ENCODE data around the gene ARHGAP27. TPM values are rescaled to one million over a fixed set of nuclear protein-coding genes. Genes with fewer than 3 reads are reported as not detected.
A peak's percentile ranks its signal among the peaks of the same experiment; 100 is the strongest.

The ARHGAP27 gene
- total RNA-seq, 1 donor from 2014 or later, result 155 TPM

GRCh38 chr17:45428050-45428617 lies 4.5 kb downstream of the ARHGAP27 start:
- H3K4me3 Mint-ChIP-seq (ENCODE audit: unreplicated experiment), result peak overlapping the region; percentile 89
- H3K27ac Mint-ChIP-seq (ENCODE audit: unreplicated experiment), result peak overlapping the region; percentile 37
- H3K27me3 Mint-ChIP-seq (ENCODE audit: unreplicated experiment), result peaks cover 27% of the 10 kb centered on the region
- H3K36me3 Mint-ChIP-seq (ENCODE audit: low read depth, unreplicated experiment), result peaks cover 31% of the 10 kb centered on the region
- peak; percentile 100 for TF ChIP-seq CTCF (IDR thresholded peaks at IDR 0.05; ENCODE audit: unreplicated experiment)
- peaks cover 42% of the 10 kb centered on the region for H3K4me1 Mint-ChIP-seq (ENCODE audit: unreplicated experiment)
- no peaks in the 10 kb centered on the region for H3K9me3 Mint-ChIP-seq (ENCODE audit: unreplicated experiment)
- DNase-seq (ENCODE audit: low spot score), result peak; percentile 90

GRCh38 chr17:45427181-45427835 lies 5.4 kb downstream of the ARHGAP27 start:
- no peak for TF ChIP-seq CTCF (IDR thresholded peaks at IDR 0.05; ENCODE audit: unreplicated experiment)
- Mint-ChIP-seq H3K27me3 (ENCODE audit: unreplicated experiment) (peaks cover 27% of the 10 kb centered on the region), H3K9me3 (ENCODE audit: unreplicated experiment) (no peaks in the 10 kb centered on the region), H3K4me3 (ENCODE audit: unreplicated experiment) (peak overlapping the region; percentile 59), H3K27ac (ENCODE audit: unreplicated experiment) (peak overlapping the region; percentile 58), H3K36me3 (ENCODE audit: low read depth, unreplicated experiment) (peaks cover 36% of the 10 kb centered on the region), H3K4me1 (ENCODE audit: unreplicated experiment) (peaks cover 41% of the 10 kb centered on the region)
- no peak for DNase-seq (ENCODE audit: low spot score)

- H3K4me3 Mint-ChIP-seq (ENCODE audit: unreplicated experiment), result peak overlapping the region; percentile 59
These were observed 6.1 kb downstream of the ARHGAP27 start for GRCh38 chr17:45426561-45426960.

GRCh38 chr17:45425984-45426413 lies 6.7 kb downstream of the ARHGAP27 start:
- peaks cover 26% of the 10 kb centered on the region for H3K27me3 Mint-ChIP-seq (ENCODE audit: unreplicated experiment)
- TF ChIP-seq CTCF (IDR thresholded peaks at IDR 0.05; ENCODE audit: unreplicated experiment), result no peak
- DNase-seq (ENCODE audit: low spot score), result no peak
- no peaks in the 10 kb centered on the region for H3K9me3 Mint-ChIP-seq (ENCODE audit: unreplicated experiment)
- peak overlapping the region; percentile 21 for H3K4me3 Mint-ChIP-seq (ENCODE audit: unreplicated experiment)
- peak overlapping the region; percentile 58 for H3K27ac Mint-ChIP-seq (ENCODE audit: unreplicated experiment)
- peaks cover 39% of the 10 kb centered on the region for H3K36me3 Mint-ChIP-seq (ENCODE audit: low read depth, unreplicated experiment)
- H3K4me1 Mint-ChIP-seq (ENCODE audit: unreplicated experiment), result peaks cover 39% of the 10 kb centered on the region

More at GRCh38 chr17:45426561-45426960, 6.1 kb downstream of the ARHGAP27 start:
- Mint-ChIP-seq H3K36me3 (ENCODE audit: low read depth, unreplicated experiment) (peaks cover 36% of the 10 kb centered on the region), H3K4me1 (ENCODE audit: unreplicated experiment) (peaks cover 41% of the 10 kb centered on the region), H3K27ac (ENCODE audit: unreplicated experiment) (peak overlapping the region; percentile 58), H3K9me3 (ENCODE audit: unreplicated experiment) (no peaks in the 10 kb centered on the region), H3K27me3 (ENCODE audit: unreplicated experiment) (peaks cover 26% of the 10 kb centered on the region)
- DNase-seq (ENCODE audit: low spot score), result no peak
- TF ChIP-seq CTCF (IDR thresholded peaks at IDR 0.05; ENCODE audit: unreplicated experiment), result no peak

Data from endothelial cell (in vitro differentiated cells).